H54 (cell line): Measurements from ENCODE around the gene GALNT9.
"Not testable (repeated sequence)": the region's sequence is repeated elsewhere in the genome, so short reads cannot be mapped to it uniquely, and the experiment has no call there.

ENCODE experiments used
- DNase-seq: peaks from one replicate; pipeline ENCODE4 v3.0.0; 2011; ENCODE audit warnings: low spot score, mixed read lengths; ENCODE audit not compliant: insufficient read length
- FAIRE-seq: peaks from 3 replicates; lab custom pipeline; 2011; peaks lifted over from hg19 to GRCh38; lab: Jason Lieb, UNC
- POLR2A ChIP-seq: IDR thresholded peaks from 2 replicates; pipeline ENCODE4 v1.6.1; 2011; ENCODE audit warnings: low read depth, mild to moderate bottlenecking, low read length

GALNT9 gene

DNA sequence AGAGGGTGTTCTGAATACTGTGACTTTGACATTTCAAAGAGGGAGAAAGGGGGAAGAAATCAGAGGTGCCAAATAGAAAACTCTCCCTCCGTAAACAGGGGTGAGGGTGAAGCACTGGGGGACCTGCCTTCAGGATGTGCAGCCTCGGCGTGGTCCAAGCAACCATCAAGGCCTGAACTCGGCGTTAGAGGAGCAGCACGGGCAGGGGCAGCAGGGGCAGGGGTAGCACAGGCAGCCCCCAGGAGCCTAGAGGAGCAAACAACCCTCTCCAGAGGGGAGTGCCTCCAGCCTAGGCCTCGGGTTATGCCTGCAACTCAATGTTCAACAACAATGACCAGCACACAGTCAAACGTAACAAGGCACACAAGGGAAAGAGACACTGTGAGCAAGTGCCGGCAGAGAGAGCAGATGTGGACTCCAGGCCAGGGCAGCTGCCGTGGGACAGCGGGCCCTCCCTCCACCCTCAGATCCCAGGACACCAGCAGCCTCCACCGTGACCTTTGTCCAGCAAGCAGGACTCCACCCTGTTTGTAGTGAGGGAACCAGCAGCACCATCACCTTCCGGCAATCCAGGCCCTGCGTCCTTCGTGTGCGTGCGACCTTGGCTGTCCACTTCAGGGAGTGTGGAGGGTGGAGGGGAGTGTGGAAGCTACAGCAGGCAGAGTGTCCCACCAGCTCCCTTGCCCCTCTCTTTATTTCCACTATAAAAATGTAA, 18.0 kb downstream of the GALNT9 start:
- FAIRE-seq (no peak), DNase-seq (no peak)
- TF ChIP-seq POLR2A, result no peak

DNA sequence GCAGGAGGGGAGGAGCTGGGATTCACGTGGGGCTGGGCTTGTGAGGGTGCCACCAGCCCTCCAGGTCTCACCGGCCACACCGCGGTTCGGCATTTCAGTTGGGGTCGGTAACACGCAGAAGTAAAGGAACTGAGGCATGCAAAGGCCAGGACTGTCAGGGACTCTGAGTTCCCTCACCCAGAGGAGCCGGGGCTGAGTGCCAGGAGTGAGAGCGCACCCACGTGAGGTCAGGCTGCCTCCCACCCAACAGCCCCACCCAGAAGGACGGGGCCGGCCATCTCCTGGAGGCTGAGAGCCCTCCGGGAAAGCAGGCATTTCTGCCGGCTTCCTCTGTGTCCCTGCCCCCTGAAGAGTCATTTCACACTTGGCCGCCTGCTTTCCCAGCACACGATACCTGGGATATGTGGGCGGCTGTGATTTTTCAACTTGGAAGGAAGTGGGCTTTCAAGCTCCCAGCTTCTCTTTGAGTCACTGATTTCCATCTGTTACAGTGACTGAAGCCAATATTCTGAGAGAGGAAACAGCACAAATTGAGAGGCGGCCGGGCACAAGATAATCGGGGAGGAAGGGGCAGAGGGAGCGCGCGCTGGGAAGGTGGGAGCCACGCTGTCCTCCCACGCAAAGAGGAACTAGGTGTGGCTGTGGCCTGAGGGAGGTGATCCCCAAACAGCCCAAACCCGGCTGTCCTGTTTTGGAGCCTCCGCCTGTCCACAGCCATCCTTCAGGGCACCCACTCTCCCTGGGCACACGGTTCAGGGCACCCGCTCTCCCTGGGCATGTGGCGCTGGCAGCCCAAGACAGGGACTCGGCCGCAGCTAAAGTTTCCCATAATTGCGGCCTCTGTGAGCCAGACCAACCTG, 19.0 kb downstream of the GALNT9 start:
- no peak for TF ChIP-seq POLR2A
- no peak for FAIRE-seq
- DNase-seq, result no peak

DNA sequence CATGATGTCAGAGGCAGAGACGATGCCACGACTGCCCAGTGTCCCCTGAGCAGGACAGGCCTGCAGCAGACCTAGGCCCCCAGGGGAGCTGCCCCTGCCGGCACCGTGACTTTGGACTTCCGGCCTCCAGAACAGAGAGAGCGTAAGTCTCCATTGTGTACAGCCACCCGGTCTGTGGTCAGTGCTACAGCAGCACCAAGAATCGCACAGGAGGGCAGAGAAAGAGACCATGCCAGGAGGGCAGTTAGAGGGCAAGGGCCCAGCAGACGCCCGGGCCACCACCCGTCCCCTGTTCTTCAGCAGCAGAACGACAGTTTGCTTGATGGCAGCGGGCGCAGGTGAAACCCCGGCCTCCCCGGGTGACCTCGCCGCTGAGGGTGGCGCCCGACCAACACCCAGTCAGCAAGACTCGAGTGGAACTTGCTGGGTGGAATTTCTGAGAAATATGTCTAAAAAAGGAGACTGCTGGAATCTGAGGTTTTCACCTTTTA, 19.7 kb downstream of the GALNT9 start:
- no peak for TF ChIP-seq POLR2A
- no peak for FAIRE-seq
- no peak for DNase-seq

DNA sequence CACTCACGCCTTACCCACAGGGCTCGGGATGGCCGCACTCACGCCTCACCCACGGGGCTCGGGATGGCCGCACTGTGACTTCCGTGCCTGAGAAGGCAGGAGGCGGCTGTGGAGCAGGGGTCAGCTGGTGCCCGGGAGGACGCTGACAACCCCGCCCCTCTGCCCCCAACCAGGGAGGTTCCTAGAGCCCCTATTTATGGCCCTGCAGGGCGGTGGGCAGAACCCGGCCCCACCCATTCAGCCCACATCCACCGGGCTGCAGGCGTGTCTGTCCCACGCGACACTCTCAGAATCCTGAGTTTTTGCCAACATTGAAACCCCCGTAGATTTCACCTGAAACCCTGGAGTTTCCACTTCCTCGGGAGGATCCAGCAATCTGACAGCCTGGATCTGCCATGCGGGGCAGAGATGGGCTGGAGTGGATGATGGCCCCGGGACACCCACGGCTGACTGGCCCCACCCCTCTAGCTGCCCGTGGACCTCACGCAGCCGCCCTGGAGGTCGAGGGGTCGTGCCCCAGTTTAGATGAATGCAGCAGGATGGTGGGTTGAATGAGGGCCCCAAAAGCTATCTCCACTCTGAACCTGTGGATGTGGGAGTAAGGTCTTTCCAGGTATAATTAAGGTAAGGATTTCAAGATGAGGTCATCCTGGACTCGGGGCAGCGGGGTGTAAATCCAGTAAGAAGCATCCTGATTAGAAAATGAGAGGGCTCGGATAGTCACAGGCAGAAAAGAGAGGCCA, 20.4 kb downstream of the GALNT9 start:
- FAIRE-seq (no peak), DNase-seq (no peak)

DNA sequence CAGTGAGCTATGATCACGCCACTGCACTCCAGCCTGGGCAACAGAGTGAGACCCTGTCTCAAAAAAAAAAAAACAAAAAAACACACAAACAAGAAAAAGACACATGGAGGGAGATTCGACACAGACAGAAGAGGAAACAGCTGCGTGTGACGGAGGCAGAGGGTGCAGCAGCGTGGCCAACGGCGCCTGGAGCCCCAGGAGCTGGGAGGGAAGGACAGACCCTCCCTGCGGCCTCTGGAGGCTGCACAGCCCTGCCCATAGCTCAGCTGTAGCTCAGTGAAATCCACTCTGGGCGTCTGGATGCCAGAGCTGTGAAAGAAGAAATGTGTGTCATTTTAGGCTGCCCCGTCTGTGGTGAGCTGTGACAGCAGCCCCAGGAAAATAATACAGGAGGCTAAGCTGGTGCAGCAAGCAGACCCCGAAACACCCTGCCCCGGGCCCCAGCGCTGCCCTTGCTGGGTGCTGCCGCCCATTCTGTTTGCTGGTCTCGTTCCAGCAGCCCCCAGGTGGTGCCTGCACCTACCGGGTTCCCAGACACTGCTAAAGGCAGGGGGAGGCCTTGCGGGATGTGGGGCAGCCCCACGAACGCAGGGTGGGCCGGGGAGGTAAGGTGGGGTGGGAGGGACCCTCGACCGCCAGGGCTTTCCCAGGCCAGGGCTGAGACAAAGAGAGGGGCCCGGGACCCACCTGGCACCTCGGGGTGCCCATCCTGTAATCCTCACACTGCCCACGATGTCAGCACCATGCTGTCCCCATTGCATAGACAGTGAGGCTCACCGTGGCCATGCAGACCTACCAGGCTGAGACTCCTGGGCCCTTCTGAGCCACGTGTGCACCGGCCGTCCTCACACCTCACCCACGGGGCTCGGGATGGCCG, 21.2 kb downstream of the GALNT9 start:
- no peak for DNase-seq
- FAIRE-seq, result no peak
- TF ChIP-seq POLR2A, result no peak

More for the DNA sequence above, 20.4 kb downstream of the GALNT9 start:
- no peak for TF ChIP-seq POLR2A

DNA sequence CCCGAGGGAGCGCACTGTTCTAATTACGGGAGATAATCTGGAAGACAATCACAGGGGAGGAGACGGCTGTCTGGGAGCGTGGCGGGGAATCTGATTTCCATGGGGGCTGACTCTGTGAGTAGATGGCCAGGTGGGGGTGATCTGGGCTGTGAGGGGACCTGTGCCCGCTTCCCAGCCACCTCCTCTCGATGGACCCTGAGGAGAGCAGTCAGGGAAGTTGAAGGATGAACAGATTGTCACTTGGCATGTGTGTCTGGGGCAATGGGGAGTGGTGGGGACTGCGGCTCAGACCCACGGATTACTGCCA, 22.6 kb downstream of the GALNT9 start:
- no peak for FAIRE-seq

DNA sequence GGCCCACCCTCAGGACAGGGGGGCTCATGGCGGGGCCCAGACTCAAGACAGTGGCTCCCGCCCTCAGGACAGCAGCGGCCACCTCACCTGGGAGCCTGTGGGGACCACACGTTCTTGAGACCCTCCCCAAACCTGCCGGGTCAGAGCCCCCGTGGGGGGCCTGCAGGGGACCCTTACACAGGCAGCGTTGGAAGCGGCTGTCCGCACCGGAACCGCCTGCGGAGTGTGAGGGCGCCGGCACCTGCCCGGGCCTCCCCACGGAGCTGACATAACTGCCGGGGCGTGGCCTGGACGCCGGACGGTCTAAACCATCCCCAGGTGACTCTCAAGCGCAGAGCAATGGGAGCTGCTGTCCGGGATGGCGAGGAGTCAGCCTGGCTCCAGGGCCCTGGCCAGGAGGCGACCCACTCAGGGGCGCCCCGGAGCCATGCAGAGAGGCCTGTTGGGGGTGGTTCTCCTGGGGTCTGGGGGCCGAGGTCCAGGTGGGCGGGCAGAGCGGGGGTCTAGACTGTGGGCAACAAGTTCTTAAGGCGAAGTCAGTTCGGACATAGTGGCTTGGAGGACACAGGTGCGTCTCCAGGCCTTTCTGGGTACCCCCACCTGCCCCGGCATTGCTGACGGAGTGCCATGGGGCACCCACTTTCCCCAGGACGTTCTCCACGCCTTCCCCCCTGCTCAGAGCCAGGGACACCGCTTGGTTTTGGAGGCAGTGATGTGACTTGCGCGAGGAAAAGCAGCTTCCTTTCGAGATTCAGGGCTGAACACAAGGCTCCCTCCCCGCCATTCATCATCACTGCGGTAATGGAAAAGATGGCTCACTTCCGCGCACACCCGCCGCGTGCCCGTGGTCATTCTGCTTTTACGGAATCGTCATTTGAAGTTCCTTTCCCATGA, 23.2 kb downstream of the GALNT9 start:
- FAIRE-seq, result no peak
- TF ChIP-seq POLR2A, result no peak

More for the DNA sequence above, 22.6 kb downstream of the GALNT9 start:
- TF ChIP-seq POLR2A, result no peak
- DNase-seq, result no peak

DNA sequence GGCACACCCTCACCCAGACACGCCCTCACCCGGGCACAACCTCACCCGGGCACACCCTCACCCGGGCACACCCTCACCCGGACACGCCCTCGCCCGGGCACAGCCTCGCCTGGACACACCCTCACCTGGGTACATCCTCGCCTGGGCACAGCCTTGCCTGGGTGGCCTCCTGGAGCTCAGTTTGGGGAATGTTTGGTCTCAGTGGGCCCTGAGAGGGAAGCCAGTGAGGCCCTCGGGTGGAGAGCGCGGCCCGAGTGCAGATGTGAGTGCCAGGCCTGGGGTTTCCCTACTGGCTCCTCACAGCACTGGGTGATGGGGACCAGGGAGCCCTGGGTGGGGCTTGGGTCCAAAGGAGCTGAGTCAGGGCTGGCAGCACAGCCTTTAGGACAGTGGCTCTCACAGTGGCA, 23.8 kb downstream of the GALNT9 start:
- TF ChIP-seq POLR2A, result no peak
- FAIRE-seq (no peak), DNase-seq (no peak)

More for the DNA sequence above, 23.2 kb downstream of the GALNT9 start:
- DNase-seq, result no peak

DNA sequence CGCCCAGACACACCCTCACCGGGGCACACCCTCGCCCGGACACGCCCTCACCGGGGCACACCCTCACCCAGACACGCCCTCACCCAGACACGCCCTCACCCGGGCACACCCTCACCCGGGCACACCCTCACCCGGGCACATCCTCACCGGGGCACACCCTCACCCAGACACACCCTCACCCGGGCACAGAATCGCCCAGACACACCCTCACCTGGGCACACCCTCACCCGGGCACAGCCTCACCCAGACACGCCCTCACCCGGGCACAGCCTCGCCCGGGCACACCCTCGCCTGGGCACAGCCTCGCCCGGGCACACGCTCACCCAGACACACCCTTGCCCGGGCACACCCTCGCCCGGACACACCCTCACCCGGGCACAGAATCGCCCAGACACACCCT, 24.5 kb downstream of the GALNT9 start:
- not testable (repeated sequence) for FAIRE-seq, DNase-seq

DNA sequence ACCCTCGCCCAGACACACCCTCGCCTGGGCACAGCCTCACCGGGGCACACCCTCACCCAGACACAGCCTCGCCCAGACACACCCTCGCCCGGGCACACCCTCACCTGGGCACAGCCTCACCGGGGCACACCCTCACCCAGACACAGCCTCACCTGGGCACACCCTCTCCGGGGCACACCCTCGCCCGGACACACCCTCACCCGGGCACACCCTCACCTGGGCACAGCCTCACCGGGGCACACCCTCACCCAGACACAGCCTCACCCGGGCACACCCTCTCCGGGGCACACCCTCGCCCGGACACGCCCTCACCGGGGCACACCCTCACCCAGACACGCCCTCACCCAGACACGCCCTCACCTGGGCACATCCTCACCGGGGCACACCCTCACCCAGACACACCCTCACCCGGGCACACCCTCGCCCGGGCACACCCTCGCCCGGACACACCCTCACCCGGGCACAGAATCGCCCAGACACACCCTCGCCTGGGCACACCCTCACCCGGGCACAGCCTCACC, 25.5 kb downstream of the GALNT9 start:
- FAIRE-seq, result not testable (repeated sequence)

DNA sequence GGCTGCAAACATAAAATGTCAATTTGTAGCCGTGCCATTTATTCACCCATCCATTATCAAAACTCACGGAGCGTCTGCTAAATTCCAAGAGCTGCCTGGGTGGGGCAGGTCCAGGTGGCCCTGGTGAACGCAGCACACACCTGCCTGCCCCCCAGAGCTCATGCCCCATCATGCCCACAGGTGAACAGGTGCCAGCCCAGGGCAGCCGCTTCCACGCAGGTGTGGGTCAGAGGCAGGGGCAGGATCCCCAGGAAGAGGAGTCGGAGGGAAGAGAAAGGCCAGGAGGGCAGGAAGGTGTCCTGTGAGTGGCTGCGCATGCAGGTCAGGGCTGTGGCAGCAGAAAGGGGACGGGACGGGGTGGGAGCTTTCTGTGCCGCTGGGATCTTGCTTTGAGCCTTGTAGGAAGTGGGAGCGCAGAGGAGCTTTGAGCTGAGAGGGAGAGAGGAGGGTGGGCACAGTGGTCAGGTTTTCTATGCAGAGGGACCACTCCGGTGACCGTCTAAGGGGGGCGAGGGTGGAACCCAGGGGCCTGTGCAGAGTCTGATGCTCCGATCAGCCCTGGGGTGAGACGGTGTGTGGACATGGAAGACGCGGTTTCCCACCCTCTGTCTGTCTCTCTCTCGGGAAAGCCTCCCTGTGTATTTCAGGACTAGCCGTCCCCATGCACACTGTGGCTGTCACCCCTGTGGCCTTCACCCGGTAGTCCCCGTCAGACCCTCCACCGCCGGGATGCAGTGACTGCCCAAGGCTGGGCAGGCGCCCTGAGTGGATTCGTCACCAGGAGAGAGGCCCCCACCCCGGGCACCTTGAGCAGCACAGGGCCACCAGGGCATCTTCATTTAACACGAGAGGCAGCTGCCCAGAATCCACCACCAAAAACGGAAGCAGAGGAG, 26.7 kb downstream of the GALNT9 start:
- FAIRE-seq (no peak), DNase-seq (no peak)
- no peak for TF ChIP-seq POLR2A

More for the DNA sequence above, 25.5 kb downstream of the GALNT9 start:
- DNase-seq, result not testable (repeated sequence)
